WTC11 (cell line): Measurements from ENCODE around the gene AFF3. TPM values are rescaled to one million over a fixed set of nuclear protein-coding genes. Genes with fewer than 3 reads are reported as not detected.

Experiments used
- ATAC-seq: fragments of 200-7000 bp; cut with Tn5 transposase; 2 replicates; pipeline ENCODE4 v1.10.0; 2021; ENCODE audit warnings: mild to moderate bottlenecking, moderate library complexity
- CTCF ChIA-PET: fragments of 300-600 bp; sonication (Branson Sonifier 250); formaldehyde crosslinking; loops from one replicate; lab custom pipeline; 2021; ENCODE audit warnings: antibody characterized with exemption; lab: Charles Lee
- POLR2A ChIA-PET: fragments of 350-600 bp; sonication (Branson Sonifier 250); formaldehyde crosslinking; loops from one replicate; lab custom pipeline; 2021; ENCODE audit warnings: antibody characterized with exemption; lab: Charles Lee
- DNase-seq: peaks from one replicate; pipeline ENCODE4 v3.0.0; 2021; ENCODE audit warnings: low spot score
- H3K27ac Mint-ChIP-seq: 2 replicates; pipeline ENCODE4 v1.8.0; 2021; ENCODE audit warnings: mixed read lengths
- H3K27me3 Mint-ChIP-seq: 2 replicates; pipeline ENCODE4 v1.8.0; 2021; ENCODE audit warnings: low read depth, mild to moderate bottlenecking, moderate library complexity, mixed read lengths
- H3K36me3 Mint-ChIP-seq: 2 replicates; pipeline ENCODE4 v1.8.0; 2021; ENCODE audit warnings: mixed read lengths
- H3K4me1 Mint-ChIP-seq: 2 replicates; pipeline ENCODE4 v1.8.0; 2022; ENCODE audit warnings: mixed read lengths
- H3K4me3 Mint-ChIP-seq: 2 replicates; pipeline ENCODE4 v1.8.0; 2021; ENCODE audit warnings: mild to moderate bottlenecking, moderate library complexity, mixed read lengths
- H3K9me3 Mint-ChIP-seq: 2 replicates; pipeline ENCODE4 v1.8.0; 2021; ENCODE audit warnings: mixed read lengths
- AFF4 ChIP-seq: sonication (generic); formaldehyde crosslinking; IDR thresholded peaks from 2 replicates; pipeline ENCODE4 v1.8.1; 2023; ENCODE audit warnings: mild to moderate bottlenecking, missing genetic modification reagents, borderline replicate concordance
- ATF1 ChIP-seq: sonication (generic); formaldehyde crosslinking; IDR thresholded peaks from 2 replicates; pipeline ENCODE4 v1.8.1; 2023; ENCODE audit warnings: mild to moderate bottlenecking, moderate library complexity, missing genetic modification reagents
- ATF6 ChIP-seq: sonication (generic); formaldehyde crosslinking; IDR thresholded peaks from 2 replicates; pipeline ENCODE4 v1.8.1; 2023; ENCODE audit warnings: mild to moderate bottlenecking, missing genetic modification reagents
- E2F1 ChIP-seq: sonication (generic); formaldehyde crosslinking; IDR thresholded peaks from 2 replicates; pipeline ENCODE4 v1.8.0; 2022; ENCODE audit warnings: mild to moderate bottlenecking, missing genetic modification reagents
- EMX1 ChIP-seq: fragments of 250-450 bp; sonication (Bioruptor Pico); IDR thresholded peaks from 2 replicates; pipeline ENCODE4 v1.8.0; 2021; ENCODE audit warnings: mild to moderate bottlenecking
- ESRRA ChIP-seq: sonication (generic); formaldehyde crosslinking; IDR thresholded peaks from 2 replicates; pipeline ENCODE4 v1.8.1; 2022; ENCODE audit warnings: mild to moderate bottlenecking, missing genetic modification reagents, borderline replicate concordance
- FOXJ3 ChIP-seq: sonication (generic); formaldehyde crosslinking; IDR thresholded peaks from 2 replicates; pipeline ENCODE4 v1.9.0; 2021; ENCODE audit warnings: missing genetic modification reagents, mild to moderate bottlenecking, borderline replicate concordance
- FOXK1 ChIP-seq: sonication (generic); formaldehyde crosslinking; IDR thresholded peaks from 2 replicates; pipeline ENCODE4 v1.8.0; 2022; ENCODE audit warnings: mild to moderate bottlenecking, moderate library complexity, missing genetic modification reagents
- GTF2I ChIP-seq: fragments of 250-450 bp; sonication (Bioruptor Pico); conservative IDR thresholded peaks from 2 replicates; pipeline ENCODE4 v1.4.0; 2021; ENCODE audit warnings: mild to moderate bottlenecking
- HMGA2 ChIP-seq: fragments of 250-450 bp; sonication (Bioruptor Pico); IDR thresholded peaks from 2 replicates; pipeline ENCODE4 v1.4.0; 2021; ENCODE audit warnings: mild to moderate bottlenecking, moderate library complexity
- MXD4 ChIP-seq: fragments of 250-450 bp; sonication (Bioruptor Pico); IDR thresholded peaks from 2 replicates; pipeline ENCODE4 v1.8.0; 2021; ENCODE audit warnings: mild to moderate bottlenecking, moderate library complexity, borderline replicate concordance
- NFYB ChIP-seq: sonication (generic); formaldehyde crosslinking; conservative IDR thresholded peaks from 2 replicates; pipeline ENCODE4 v1.8.0; 2022; ENCODE audit warnings: low read depth, missing genetic modification reagents
- NR3C1 ChIP-seq: sonication (generic); formaldehyde crosslinking; conservative IDR thresholded peaks from 2 replicates; pipeline ENCODE4 v1.8.1; 2023; ENCODE audit warnings: low read depth, mild to moderate bottlenecking, missing genetic modification reagents
- SMAD3 ChIP-seq: sonication (generic); formaldehyde crosslinking; IDR thresholded peaks from 2 replicates; pipeline ENCODE4 v1.8.0; 2022; ENCODE audit warnings: missing genetic modification reagents, mild to moderate bottlenecking, borderline replicate concordance
- STAT6 ChIP-seq: sonication (generic); formaldehyde crosslinking; conservative IDR thresholded peaks from 2 replicates; pipeline ENCODE4 v1.8.1; 2023; ENCODE audit warnings: mild to moderate bottlenecking, low read depth, missing genetic modification reagents, moderate library complexity
- TEAD4 ChIP-seq: sonication (generic); formaldehyde crosslinking; IDR thresholded peaks from 2 replicates; pipeline ENCODE4 v1.8.0; 2022; ENCODE audit warnings: mild to moderate bottlenecking, missing genetic modification reagents
- ZNF512 ChIP-seq: sonication (generic); formaldehyde crosslinking; IDR thresholded peaks from 2 replicates; pipeline ENCODE4 v1.8.1; 2022; ENCODE audit warnings: missing genetic modification reagents, borderline replicate concordance
- ZSCAN18 ChIP-seq: fragments of 250-450 bp; sonication (Bioruptor Pico); IDR thresholded peaks from 2 replicates; pipeline ENCODE4 v2.1.2; 2022; ENCODE audit warnings: mild to moderate bottlenecking, moderate library complexity
- total RNA-seq: library from RNA; stranded (reverse); gene quantifications from 3 replicates; pipeline ENCODE4 v1.2.3, GENCODE V29; 2021

Gene AFF3
- total RNA-seq, 1 experiment from 2014 or later, result 1.2 TPM

GRCh38 chr2:99981840-99982239 is 160.6 kb downstream of the AFF3 start:
- H3K4me1 Mint-ChIP-seq, result no peaks in the 10 kb centered on the region
- ATAC-seq, result no peak
- CTCF ChIA-PET, result no interaction called here
- H3K27ac Mint-ChIP-seq, result no peak overlapping the region
- H3K36me3 Mint-ChIP-seq, result no peaks in the 10 kb centered on the region
- H3K9me3 Mint-ChIP-seq, result peaks cover 11% of the 10 kb centered on the region
- no peak overlapping the region for H3K4me3 Mint-ChIP-seq
- H3K27me3 Mint-ChIP-seq, result no peaks in the 10 kb centered on the region
- POLR2A ChIA-PET, result no interaction called here
- no peak for TF ChIP-seq E2F1 (CRISPR knock-in tag)
- no peak for TF ChIP-seq ATF6 (CRISPR knock-in tag)
- no peak for TF ChIP-seq FOXK1 (CRISPR knock-in tag)
- no peak for TF ChIP-seq HMGA2
- no peak for TF ChIP-seq GTF2I (CRISPR knock-in tag)
- TF ChIP-seq MXD4 (CRISPR knock-in tag), result no peak
- no peak for TF ChIP-seq FOXJ3 (CRISPR knock-in tag)
- TF ChIP-seq NR3C1 (CRISPR knock-in tag), result no peak
- TF ChIP-seq NFYB, result no peak
- no peak for TF ChIP-seq EMX1 (CRISPR knock-in tag)
- no peak for TF ChIP-seq TEAD4 (CRISPR knock-in tag)
- TF ChIP-seq STAT6, result no peak
- no peak for TF ChIP-seq SMAD3 (CRISPR knock-in tag)
- no peak for TF ChIP-seq ZSCAN18 (CRISPR knock-in tag)
- TF ChIP-seq ESRRA (CRISPR knock-in tag), result no peak
- TF ChIP-seq ZNF512, result no peak
- TF ChIP-seq ATF1 (CRISPR knock-in tag), result no peak
- TF ChIP-seq AFF4 (CRISPR knock-in tag), result no peak
- DNase-seq, result no peak
